HG03520 (cell line): ENCODE results near the gene PCDHA8.
"Not testable (repeated sequence)": the region's sequence is repeated elsewhere in the genome, so short reads cannot be mapped to it uniquely, and the experiment has no call there.

Experiments used
- ATAC-seq: cut with Tn5 transposase; IDR thresholded peaks from one replicate; pipeline ENCODE4 v1.9.1; 2021; ENCODE audit warnings: mild to moderate bottlenecking, moderate library complexity; ENCODE audit not compliant: unreplicated experiment

Gene PCDHA8

DNA sequence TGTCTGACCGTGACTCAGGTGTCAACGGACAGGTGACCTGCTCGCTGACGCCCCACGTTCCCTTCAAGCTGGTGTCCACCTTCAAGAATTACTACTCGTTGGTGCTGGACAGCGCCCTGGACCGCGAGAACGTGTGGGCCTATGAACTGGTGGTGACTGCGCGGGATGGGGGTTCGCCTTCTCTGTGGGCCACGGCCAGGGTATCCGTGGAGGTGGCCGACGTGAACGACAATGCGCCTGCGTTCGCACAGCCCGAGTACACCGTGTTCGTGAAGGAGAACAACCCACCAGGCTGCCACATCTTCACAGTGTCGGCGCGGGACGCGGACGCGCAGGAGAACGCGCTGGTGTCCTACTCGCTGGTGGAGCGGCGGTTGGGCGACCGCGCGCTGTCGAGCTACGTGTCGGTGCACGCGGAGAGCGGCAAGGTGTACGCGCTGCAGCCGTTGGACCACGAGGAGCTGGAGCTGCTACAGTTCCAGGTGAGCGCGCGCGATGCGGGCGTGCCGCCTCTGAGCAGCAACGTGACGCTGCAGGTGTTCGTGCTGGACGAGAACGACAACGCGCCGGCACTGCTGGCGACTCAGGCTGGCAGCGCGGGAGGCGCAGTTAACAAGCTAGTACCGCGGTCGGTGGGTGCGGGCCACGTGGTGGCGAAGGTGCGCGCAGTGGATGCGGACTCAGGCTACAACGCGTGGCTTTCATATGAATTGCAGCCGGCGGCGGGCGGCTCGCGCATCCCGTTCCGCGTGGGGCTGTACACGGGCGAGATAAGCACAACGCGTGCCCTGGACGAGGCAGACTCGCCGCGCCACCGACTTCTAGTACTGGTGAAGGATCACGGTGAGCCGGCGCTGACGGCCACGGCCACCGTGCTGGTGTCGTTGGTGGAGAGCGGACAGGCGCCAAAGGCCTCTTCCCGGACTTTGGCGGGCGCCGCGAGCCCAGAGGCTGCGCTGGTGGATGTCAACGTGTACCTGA is 29.5 kb downstream of the PCDHA8 start:
- ATAC-seq = no peak

GRCh38 chr5:140875085-140876065 is 34.4 kb downstream of the PCDHA8 start, which contains the start of gene PCDHA12:
Gene PCDHA12, plus strand, starts transcription at chr5:140875308. Its CDS starts 165 bp downstream, at chr5:140875473.
- no peak for ATAC-seq

DNA sequence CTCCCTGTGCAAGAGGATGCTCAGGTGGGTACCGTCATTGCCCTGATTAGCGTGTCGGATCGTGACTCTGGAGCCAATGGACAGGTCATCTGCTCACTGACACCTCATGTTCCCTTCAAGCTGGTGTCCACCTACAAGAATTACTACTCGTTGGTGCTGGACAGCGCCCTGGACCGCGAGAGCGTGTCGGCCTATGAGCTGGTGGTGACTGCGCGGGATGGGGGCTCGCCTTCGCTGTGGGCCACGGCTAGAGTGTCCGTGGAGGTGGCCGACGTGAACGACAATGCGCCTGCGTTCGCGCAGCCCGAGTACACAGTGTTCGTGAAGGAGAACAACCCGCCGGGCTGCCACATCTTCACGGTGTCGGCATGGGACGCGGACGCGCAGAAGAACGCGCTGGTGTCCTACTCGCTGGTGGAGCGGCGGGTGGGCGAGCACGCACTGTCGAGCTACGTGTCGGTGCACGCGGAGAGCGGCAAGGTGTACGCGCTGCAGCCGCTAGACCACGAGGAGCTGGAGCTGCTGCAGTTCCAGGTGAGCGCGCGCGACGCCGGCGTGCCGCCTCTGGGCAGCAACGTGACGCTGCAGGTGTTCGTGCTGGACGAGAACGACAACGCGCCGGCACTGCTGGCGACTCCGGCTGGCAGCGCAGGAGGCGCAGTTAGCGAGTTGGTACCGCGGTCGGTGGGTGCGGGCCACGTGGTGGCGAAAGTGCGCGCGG is 35.7 kb downstream of the PCDHA8 start:
- not testable (repeated sequence) for ATAC-seq

DNA sequence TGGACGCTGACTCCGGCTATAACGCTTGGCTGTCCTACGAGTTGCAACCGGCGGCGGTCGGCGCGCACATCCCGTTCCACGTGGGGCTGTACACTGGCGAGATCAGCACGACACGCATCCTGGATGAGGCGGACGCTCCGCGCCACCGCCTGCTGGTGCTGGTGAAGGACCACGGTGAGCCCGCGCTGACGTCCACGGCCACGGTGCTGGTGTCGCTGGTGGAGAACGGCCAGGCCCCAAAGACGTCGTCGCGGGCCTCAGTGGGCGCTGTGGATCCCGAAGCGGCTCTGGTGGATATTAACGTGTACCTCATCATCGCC is 36.2 kb downstream of the PCDHA8 start:
- ATAC-seq = no peak

DNA sequence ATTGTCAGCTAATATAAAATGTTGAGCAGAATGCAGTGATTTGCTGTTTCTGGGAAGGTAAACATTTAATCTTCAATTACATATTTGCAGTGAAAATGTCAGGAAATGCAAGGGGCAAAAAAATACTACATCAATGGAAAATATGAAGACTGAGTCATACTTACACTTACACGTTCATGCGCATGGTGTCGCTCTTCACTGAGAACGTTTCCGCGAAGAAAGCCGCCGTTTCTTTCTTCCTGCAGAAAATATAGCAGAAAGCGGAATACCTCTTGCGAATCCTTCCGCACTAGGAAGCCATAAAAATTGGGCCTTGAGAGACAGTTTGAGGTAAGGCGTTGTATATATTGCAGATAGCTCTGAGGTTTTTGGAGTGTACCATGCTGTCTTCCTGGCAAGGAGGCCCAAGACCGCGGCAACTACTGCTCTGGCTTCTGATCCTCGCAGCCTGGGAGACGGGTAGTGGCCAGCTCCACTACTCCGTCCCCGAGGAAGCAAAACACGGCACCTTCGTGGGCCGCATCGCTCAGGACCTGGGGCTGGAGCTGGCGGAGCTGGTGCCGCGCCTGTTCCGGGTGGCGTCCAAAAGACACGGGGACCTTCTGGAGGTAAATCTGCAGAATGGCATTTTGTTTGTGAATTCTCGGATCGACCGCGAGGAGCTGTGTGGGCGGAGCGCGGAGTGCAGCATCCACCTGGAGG is 41.1 kb downstream of the PCDHA8 start, which contains the start of gene PCDHA13:
TSS of gene PCDHA13 (plus strand) at position 236 of the 702 bp plus-strand sequence. CDS start at position 381, 145 bp downstream.
- ATAC-seq = no peak

DNA sequence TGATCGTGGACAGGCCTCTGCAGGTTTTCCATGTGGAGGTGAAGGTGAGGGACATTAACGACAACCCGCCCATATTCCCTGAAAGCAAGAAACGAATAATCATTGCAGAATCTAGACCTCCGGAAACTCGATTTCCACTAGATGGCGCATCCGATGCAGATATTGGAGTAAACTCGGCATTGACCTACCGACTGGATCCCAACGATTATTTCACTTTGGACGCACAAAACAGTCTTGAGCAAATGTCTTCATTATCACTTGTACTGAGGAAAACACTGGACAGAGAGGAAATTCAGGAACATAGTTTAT is 41.6 kb downstream of the PCDHA8 start:
- ATAC-seq = no peak

GRCh38 chr5:140883373-140883772 is 42.4 kb downstream of the PCDHA8 start:
- no peak for ATAC-seq

GRCh38 chr5:140883927-140884697 is 43.1 kb downstream of the PCDHA8 start:
- ATAC-seq = no peak
